CD1c-positive myeloid dendritic cell (primary cell): ENCODE results near the gene SERAC1.

Source experiments
- DNase-seq: peaks from one replicate; pipeline ENCODE4 v3.0.0-alpha.2; 2016; ENCODE audit errors: extremely low spot score

Gene SERAC1

GRCh38 chr6:158122048-158122447 is 46.0 kb downstream of the SERAC1 start:
- no peak for DNase-seq

DNA sequence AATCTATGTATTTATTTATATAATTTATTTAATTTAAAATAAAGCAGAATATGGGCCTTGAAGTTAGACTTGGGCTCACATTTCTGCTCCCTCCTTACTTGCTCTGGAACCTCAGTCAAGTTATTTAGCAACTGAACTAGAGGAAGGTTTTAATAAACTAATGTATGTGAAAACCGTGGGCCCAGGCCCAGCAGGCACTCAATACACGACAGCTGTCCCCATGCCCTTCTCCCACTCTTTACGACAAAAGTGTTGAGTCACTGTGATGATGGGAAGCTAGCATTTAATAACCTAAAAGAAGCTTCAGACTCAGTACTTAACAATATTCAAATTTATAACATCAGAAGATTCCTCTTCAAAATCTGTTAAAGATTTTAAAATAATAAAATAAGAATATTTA is 46.7 kb downstream of the SERAC1 start:
- DNase-seq, result no peak

DNA sequence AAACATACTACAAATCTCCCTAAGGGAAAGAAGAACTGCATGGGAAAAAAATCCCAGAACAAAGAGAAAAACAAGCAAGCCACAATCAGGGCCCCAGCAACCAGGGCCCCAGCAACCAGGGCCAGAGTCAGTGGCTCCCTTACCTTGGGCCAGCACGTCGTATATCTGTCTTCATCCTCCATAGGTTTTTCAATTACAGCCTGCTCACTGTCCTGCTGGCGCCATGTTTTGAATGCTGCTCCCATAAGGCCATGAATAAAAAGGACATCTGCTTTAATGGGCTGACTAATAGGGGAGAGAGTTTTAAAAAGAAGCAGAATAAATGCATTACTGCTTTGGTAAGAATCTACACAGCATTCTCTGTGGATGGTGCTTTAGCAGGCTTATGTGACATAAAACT is 49.2 kb downstream of the SERAC1 start:
- no peak for DNase-seq

DNA sequence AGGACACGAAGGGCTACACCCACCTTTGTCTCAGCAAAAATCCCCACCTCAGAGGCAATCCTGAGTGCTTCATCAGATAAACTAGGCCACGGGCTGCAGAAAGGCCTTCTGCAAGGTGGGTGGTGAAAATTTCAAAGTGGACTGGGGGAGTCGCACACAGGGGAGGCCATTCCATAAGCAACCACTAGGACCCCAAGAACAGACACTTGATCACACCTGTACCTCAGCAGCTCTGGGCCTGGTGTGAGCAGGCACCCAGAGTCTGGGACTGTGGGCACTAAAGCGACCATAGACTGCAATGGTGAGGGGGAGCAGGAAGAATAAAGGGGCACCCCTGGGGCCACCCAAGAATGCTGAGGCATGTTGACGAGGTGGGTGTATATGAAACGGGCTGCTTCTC is 52.6 kb downstream of the SERAC1 start:
- DNase-seq, result no peak

- no peak for DNase-seq
Measured at GRCh38 chr6:158115102-158115501, 53.0 kb downstream of the SERAC1 start.

DNA sequence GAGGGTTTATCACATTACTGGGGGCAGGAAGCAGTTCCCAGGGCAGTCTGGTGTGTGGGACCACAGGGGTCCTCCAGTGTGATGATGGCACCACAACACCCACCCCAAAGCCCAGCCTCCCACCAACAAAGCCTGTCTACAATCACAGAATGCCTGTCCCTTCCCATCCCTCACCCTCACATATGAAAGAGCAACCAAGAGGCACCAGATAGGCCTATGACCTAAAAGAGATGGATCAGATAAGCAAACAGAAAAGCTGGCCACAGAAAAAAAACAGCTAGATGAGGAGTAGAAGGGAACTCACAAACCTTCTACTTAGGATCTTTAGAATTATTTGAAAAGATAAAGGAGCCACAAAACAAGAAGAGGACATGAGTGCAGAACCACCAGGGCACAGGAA is 54.3 kb downstream of the SERAC1 start:
- no peak for DNase-seq

DNA sequence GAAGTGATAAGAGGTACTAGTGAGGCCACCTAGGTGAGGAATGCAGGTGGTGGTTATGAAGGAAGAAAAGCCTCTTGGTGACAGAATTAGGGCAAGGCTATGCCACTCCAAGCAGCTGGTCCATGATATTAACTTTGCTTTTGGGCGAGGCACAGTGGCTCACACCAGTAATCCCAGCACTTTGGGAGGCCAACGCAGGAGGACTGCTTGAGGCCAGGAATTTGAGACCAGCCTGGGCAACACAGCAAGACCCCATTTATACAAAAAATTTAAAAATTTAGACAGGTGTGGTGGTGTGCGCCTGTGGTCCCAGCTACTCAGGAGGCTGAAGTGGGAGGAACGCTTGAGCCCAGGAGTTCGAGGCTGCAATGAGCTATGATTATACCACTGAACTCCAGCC is 56.1 kb downstream of the SERAC1 start:
- DNase-seq, result no peak

DNA sequence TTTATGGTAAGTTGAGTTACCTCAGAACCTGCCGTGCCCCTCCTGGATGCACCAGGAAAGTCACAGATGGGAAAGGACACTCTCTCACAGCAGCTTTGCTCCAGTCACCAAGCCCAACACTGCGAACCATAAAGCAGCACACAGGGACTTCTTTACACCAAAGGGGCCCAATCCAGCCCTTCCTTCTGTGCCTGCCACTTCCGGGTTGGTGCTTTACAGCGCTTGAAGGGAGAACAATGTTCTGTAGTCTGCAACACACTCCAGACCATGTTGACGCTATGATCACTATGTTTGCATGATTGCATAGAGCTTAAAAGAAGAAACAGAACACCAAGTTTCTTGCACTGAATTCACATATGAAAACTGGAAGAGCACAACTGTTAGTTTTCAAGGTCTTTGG is 57.1 kb downstream of the SERAC1 start:
- DNase-seq, result no peak

GRCh38 chr6:158109748-158110147 is 58.3 kb downstream of the SERAC1 start:
- DNase-seq, result no peak

DNA sequence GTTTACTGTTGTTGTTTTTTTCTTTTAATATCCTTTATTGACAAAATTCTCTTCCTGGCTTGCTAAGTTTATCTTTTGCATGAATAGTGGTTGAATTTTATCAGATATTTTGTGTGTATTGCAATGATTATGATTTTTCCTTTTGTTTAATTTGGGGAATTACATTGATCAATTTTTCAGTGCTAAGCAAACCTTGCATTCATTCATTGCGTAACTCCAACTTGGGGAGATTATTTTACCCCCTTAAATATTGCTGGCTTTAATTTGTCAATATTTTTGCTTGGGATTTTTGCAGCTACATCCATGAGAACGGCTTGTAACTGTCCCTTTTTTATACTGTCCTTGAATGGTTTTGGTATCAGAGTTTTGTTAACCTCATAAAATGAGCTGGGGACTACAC is 63.4 kb downstream of the SERAC1 start:
- no peak for DNase-seq

GRCh38 chr6:158103228-158103627 is 64.8 kb downstream of the SERAC1 start:
- DNase-seq, result no peak

DNA sequence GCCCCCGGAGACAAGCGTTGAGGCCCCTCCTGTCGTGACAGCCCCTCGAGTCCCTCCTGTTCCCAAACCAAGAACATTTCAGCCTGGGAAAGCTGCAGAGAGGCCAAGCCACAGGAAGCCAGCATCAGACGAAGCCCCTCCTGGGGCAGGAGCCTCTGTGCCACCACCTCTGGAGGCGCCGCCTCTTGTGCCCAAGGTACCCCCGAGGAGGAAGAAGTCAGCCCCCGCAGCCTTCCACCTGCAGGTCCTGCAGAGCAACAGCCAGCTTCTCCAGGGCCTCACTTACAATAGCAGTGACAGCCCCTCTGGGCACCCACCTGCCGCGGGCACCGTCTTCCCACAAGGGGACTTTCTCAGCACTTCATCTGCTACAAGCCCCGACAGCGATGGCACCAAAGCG is 72.4 kb downstream of the SERAC1 start:
- no peak for DNase-seq

DNA sequence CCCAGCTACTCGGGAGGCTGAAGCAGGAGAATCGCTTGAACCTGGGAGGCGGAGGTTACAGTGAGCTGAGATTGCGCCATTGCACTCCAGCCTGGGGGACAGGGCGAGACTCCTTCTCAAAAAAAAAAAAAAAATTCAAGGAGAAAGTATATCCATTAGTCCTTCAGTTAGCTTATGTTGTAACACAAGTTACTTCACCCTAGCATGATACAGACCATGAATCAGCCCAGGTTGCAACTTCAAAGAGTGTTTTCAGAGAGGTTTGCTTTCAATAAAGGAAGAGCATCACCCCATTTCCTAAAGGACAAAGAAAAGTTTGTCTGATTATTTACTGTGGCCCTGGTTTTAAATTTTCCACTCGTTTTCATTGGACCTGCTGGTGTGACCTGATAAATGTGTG is 73.0 kb downstream of the SERAC1 start:
- no peak for DNase-seq

- no peak for DNase-seq
Measured at GRCh38 chr6:158092806-158093205, 75.3 kb downstream of the SERAC1 start.

DNA sequence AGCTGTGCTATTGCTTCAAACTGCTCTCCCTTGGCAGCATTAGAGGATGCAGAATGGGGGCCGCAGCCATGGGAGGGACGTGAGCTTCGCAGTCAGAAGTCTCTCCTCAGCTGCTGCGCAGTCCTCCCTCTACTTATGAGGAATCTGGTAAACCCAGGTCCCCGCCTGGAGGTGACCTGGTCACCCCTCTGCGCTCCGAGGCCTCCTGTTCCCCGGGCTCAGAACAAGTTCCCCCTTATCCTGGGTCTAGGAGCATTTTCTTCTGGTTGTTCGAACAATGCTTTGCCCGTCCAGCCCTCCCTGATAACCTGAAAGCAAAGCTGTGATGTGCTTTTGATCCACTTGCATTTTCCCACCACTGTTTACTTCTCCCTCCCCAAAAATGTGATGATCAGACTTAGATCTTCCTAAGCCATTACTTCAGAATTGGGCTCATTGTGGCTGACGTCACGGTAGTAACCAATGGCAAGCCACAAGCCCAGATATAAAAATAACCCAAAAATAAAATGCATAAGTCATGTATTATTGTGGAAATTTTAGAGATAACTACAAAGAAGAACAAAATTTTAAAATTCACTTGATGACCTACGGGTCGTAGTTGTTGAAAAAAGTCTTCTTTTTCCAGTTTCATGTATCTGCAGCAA is 80.7 kb downstream of the SERAC1 start:
- DNase-seq, result peak; percentile 14

- DNase-seq, result peak; percentile 66
Measured at GRCh38 chr6:158086504-158087223, 81.4 kb downstream of the SERAC1 start.

- DNase-seq, result no peak
Measured at GRCh38 chr6:158086054-158086503, 82.0 kb downstream of the SERAC1 start.

DNA sequence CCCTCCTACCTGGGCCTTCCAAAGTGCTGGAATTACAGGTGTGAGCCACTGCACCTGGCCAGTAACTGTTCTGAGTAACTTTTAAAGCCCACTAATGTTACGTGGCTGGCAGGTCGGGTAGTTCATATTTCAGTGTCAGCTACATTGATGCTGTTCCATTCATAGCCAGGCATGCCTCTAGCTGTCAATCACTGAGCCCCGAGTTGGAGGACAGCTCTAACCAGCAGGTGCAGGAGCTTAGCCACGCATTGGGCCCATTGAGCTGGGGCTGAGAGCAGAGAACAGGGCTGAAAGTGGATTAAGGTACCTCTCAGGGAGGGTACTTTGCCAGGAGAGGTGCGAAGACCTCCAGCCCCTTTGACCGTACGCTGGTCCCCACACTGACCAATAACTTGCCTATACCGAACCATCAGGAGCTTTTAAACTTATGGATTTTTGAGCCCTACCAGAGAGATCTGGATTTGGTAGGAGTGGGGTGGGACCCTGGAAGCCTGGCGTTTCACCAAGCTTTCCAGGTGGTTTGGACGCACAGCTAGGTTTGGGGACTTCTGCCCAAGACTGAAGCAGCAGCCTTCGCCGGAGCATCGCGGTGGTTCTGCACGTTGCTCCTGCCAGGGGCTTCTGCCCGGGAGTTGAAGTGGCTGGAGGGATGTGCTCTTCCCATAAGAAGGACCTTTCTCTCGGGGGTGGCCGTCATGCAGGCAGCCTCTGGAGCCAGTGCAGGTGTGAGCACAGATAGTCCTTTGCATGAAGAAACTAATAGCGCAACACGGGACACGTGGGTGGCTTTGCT is 82.6 kb downstream of the SERAC1 start:
- no peak for DNase-seq

- DNase-seq, result no peak
Measured at GRCh38 chr6:158083455-158084325, 84.4 kb downstream of the SERAC1 start.

- DNase-seq, result peak; percentile 65
Measured at GRCh38 chr6:158081657-158081935, 86.5 kb downstream of the SERAC1 start.

DNA sequence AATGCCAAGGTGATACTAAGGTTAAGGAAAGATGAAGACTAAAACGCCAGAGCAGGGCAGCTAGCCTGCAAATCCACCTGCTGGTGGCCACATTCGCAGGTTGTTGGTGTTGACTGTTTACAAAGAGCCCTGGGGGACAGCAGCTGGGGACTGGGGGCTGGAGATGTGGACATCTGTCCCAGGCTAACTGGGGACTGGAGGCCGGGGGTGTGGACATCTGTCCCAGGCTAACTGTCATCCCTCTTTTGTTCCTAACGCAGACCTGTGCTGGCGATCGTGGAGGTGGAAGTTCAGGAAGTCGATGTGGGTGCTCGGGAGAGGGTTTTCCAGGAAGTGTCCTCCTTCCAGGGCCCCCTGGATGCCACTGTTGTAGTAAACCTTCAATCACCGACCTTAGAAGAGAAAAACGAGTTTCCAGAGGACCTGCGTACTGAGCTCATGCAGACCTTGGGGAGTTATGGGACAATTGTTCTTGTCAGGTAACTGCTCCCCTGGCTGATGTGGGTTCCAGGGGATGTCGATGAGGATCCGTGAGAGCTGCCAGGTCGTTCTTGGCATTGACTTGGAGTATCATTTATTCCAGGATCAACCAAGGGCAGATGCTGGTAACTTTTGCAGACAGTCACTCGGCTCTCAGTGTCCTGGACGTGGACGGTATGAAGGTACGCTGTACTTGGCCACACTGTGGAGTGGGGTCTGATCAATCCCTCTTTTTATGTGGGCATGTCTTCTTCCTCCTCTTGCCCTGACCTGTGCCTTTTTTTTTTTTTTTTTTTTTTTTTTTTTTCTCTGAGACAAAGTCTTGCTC is 87.0 kb downstream of the SERAC1 start:
- no peak for DNase-seq
